HG03354 (cell line): Measurements from ENCODE around the gene STARD3.
"Not testable (repeated sequence)": the region's sequence is repeated elsewhere in the genome, so short reads cannot be mapped to it uniquely, and the experiment has no call there.

Source experiments
- ATAC-seq: cut with Tn5 transposase; IDR thresholded peaks from one replicate; pipeline ENCODE4 v1.9.1; 2021; ENCODE audit warnings: mild to moderate bottlenecking; ENCODE audit not compliant: unreplicated experiment, poor library complexity, severe bottlenecking

The STARD3 gene

GRCh38 chr17:39701784-39702422 lies 65.0 kb downstream of the STARD3 start:
- no peak for ATAC-seq

- ATAC-seq = no peak
Observed at GRCh38 chr17:39702901-39703893, 66.3 kb downstream of the STARD3 start.

- no peak for ATAC-seq
Observed at GRCh38 chr17:39703913-39704312, 67.0 kb downstream of the STARD3 start.

GRCh38 chr17:39704821-39705551 lies 68.0 kb downstream of the STARD3 start:
- no peak for ATAC-seq

- ATAC-seq = no peak
Observed at GRCh38 chr17:39705786-39706348, 68.9 kb downstream of the STARD3 start.

- no peak for ATAC-seq
Observed at GRCh38 chr17:39706383-39706782, 69.4 kb downstream of the STARD3 start.

- ATAC-seq = no peak
Observed at GRCh38 chr17:39706921-39707337, 70.0 kb downstream of the STARD3 start.

GRCh38 chr17:39709319-39709997 lies 72.5 kb downstream of the STARD3 start:
- ATAC-seq = no peak

GRCh38 chr17:39709998-39710964 lies 73.3 kb downstream of the STARD3 start:
- no peak for ATAC-seq

- ATAC-seq = not testable (repeated sequence)
Observed at GRCh38 chr17:39711071-39711470, 74.1 kb downstream of the STARD3 start.

GRCh38 chr17:39711851-39712250 lies 74.9 kb downstream of the STARD3 start:
- no peak for ATAC-seq
